HepG2 (cell line): ENCODE results near the gene SHANK3.

Experiments
- FOXJ3 ChIP-seq: sonication (generic); formaldehyde crosslinking; IDR thresholded peaks from 2 replicates; pipeline ENCODE4 v1.4.0; 2020; ENCODE audit warnings: missing genetic modification reagents, mild to moderate bottlenecking, borderline replicate concordance
- TARDBP ChIP-seq: sonication (generic); formaldehyde crosslinking; IDR thresholded peaks from 2 replicates; pipeline ENCODE4 v1.8.0; 2022; ENCODE audit warnings: mild to moderate bottlenecking, missing genetic modification reagents
- ZNF605 ChIP-seq: sonication (generic); formaldehyde crosslinking; IDR thresholded peaks from 2 replicates; pipeline ENCODE4 v1.8.0; 2022; ENCODE audit warnings: mild to moderate bottlenecking, missing genetic modification reagents

DNA sequence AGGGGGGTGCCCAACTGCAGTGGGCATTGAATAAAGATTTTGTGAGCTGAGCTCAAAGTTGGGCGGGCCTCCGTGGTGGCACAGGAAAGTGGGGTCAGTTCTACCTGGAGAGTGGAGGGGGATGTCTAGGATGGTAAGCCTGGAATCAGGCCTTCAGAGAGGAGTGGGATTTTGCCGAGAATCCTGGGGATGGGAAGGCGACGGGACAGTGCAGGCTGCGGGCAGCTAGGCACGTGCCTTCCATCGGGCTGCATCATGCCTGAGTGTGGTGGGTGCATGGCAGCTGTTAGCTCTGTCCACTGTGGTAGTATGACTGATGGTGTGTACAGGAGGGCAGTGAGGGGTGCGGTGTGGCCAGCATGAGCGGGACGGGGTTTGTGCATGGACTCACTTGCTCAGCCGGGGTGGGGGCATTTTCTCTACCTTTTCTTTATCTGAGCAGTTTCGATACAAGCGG is 3.6 kb downstream of the SHANK3 start:
- TF ChIP-seq ZNF605 (CRISPR knock-in tag) (no peak), TARDBP (CRISPR knock-in tag) (no peak), FOXJ3 (CRISPR knock-in tag) (no peak)
